ENCODE data around the gene TCEAL2. TPM values are rescaled to one million over a fixed set of nuclear protein-coding genes. Genes with fewer than 3 reads are reported as not detected.
"Not testable (repeated sequence)": the region's sequence is repeated elsewhere in the genome, so short reads cannot be mapped to it uniquely, and the experiment has no call there.

The TCEAL2 gene
- total RNA-seq, 1 experiment from 2014 or later, result 0.28 TPM

DNA sequence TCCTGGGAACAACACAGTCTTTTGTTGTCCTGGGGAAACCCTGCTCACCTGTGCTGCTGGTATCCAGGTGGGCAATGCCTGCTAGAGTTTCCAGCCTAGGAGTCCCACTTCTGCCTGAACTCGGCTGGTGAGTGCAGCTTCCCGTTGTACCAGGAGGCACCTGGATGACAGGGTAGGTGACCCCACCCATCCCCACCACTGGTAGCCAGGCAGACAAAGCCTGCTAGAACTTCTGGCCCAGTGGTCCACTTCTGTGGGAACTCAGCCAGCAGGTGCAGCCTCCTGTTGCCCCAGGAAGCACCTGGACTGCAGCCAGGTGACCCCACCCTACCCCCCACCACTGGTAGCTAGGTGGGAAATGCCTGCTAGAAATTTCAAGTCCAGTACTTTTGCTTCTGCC lies 9.7 kb upstream of the TCEAL2 start:
- H3K4me1 ChIP-seq (ENCODE audit: insufficient read depth, low read length, poor library complexity, severe bottlenecking), result no peaks in the 10 kb centered on the region
- ChIA-PET POLR2A (ENCODE audit: low non-redundant PET) (no interaction called here), CTCF (no interaction called here)
- no peak overlapping the region for H3K27ac ChIP-seq (ENCODE audit: low read depth, low read length, poor library complexity, severe bottlenecking)
- H3K4me3 ChIP-seq (ENCODE audit: low read depth, low read length, poor library complexity, severe bottlenecking), result no peak overlapping the region
- H3K36me3 ChIP-seq (ENCODE audit: insufficient read depth, low read length, poor library complexity, severe bottlenecking), result no peaks in the 10 kb centered on the region
- BruUV-seq (replicated peaks), result no TSS peak
- no peaks in the 10 kb centered on the region for H3K27me3 ChIP-seq (replicated peaks; ENCODE audit: insufficient read depth, low read depth, low read length, poor library complexity)
- no peak for DNase-seq (ENCODE audit: low spot score)
- intact Hi-C loops (cut with micrococcal nuclease; ENCODE audit: unreplicated experiment), result no loop called here
- H3K9me3 ChIP-seq (ENCODE audit: low read depth, low read length, poor library complexity, severe bottlenecking), result no peaks in the 10 kb centered on the region
- TF ChIP-seq, protein P1, sequence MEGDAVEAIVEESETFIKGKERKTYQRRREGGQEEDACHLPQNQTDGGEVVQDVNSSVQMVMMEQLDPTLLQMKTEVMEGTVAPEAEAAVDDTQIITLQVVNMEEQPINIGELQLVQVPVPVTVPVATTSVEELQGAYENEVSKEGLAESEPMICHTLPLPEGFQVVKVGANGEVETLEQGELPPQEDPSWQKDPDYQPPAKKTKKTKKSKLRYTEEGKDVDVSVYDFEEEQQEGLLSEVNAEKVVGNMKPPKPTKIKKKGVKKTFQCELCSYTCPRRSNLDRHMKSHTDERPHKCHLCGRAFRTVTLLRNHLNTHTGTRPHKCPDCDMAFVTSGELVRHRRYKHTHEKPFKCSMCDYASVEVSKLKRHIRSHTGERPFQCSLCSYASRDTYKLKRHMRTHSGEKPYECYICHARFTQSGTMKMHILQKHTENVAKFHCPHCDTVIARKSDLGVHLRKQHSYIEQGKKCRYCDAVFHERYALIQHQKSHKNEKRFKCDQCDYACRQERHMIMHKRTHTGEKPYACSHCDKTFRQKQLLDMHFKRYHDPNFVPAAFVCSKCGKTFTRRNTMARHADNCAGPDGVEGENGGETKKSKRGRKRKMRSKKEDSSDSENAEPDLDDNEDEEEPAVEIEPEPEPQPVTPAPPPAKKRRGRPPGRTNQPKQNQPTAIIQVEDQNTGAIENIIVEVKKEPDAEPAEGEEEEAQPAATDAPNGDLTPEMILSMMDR (conservative IDR thresholded peaks at IDR 0.05; ENCODE audit: low read depth, low read length), result no peak
- TF ChIP-seq EZH2 (IDR thresholded peaks at IDR 0.05; ENCODE audit: borderline replicate concordance, low read depth, low read length, poor library complexity, severe bottlenecking), result no peak

DNA sequence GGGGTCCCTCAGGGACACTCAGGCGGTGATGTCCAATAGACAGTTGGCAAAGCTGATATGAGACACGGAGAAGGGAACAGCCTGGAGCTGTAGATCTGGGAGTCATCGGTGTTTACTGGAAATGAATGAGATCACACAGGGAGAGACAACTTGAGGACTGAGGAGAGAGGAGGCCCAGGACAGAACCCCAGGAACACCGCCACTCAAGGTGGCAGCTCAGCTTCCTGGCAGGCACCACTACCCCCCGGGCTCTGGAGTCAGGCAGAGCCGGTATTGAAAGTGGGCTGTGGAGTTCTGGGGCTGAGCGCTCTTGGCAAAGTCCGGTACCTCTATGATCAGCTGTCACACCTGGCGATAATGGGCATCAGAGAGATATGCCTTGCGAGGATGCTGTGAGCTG lies 465 bp upstream of the TCEAL2 start:
- H3K9me3 ChIP-seq (ENCODE audit: low read depth, low read length, poor library complexity, severe bottlenecking); BruUV-seq (replicated peaks); H3K4me1 ChIP-seq (ENCODE audit: insufficient read depth, low read length, poor library complexity, severe bottlenecking); DNase-seq (ENCODE audit: low spot score); H3K36me3 ChIP-seq (ENCODE audit: insufficient read depth, low read length, poor library complexity, severe bottlenecking); H3K27ac ChIP-seq (ENCODE audit: low read depth, low read length, poor library complexity, severe bottlenecking); intact Hi-C loops (cut with micrococcal nuclease; ENCODE audit: unreplicated experiment); POLR2A ChIA-PET (ENCODE audit: low non-redundant PET); CTCF ChIA-PET: not testable (repeated sequence)
- Histone ChIP-seq H3K4me3 (ENCODE audit: low read depth, low read length, poor library complexity, severe bottlenecking) (peak overlapping the region; percentile 21), H3K27me3 (replicated peaks; ENCODE audit: insufficient read depth, low read depth, low read length, poor library complexity) (peaks cover 42% of the 10 kb centered on the region)

GRCh38 chrX:102126080-102126818 lies 770 bp downstream of the TCEAL2 start:
- H3K4me3 ChIP-seq (ENCODE audit: low read depth, low read length, poor library complexity, severe bottlenecking); BruUV-seq (replicated peaks); intact Hi-C loops (cut with micrococcal nuclease; ENCODE audit: unreplicated experiment); H3K4me1 ChIP-seq (ENCODE audit: insufficient read depth, low read length, poor library complexity, severe bottlenecking); DNase-seq (ENCODE audit: low spot score); H3K9me3 ChIP-seq (ENCODE audit: low read depth, low read length, poor library complexity, severe bottlenecking); POLR2A ChIA-PET (ENCODE audit: low non-redundant PET); CTCF ChIA-PET; H3K27ac ChIP-seq (ENCODE audit: low read depth, low read length, poor library complexity, severe bottlenecking); H3K36me3 ChIP-seq (ENCODE audit: insufficient read depth, low read length, poor library complexity, severe bottlenecking): not testable (repeated sequence)
- peaks cover 42% of the 10 kb centered on the region for H3K27me3 ChIP-seq (replicated peaks; ENCODE audit: insufficient read depth, low read depth, low read length, poor library complexity)

GRCh38 chrX:102126863-102127262 lies 1.4 kb downstream of the TCEAL2 start:
- POLR2A ChIA-PET (ENCODE audit: low non-redundant PET), result no interaction called here
- intact Hi-C loops (cut with micrococcal nuclease; ENCODE audit: unreplicated experiment), result no loop called here
- BruUV-seq (replicated peaks), result no TSS peak
- Histone ChIP-seq H3K4me3 (ENCODE audit: low read depth, low read length, poor library complexity, severe bottlenecking) (no peak overlapping the region), H3K27me3 (replicated peaks; ENCODE audit: insufficient read depth, low read depth, low read length, poor library complexity) (peaks cover 45% of the 10 kb centered on the region), H3K4me1 (ENCODE audit: insufficient read depth, low read length, poor library complexity, severe bottlenecking) (no peaks in the 10 kb centered on the region), H3K36me3 (ENCODE audit: insufficient read depth, low read length, poor library complexity, severe bottlenecking) (no peaks in the 10 kb centered on the region), H3K9me3 (ENCODE audit: low read depth, low read length, poor library complexity, severe bottlenecking) (no peaks in the 10 kb centered on the region), H3K27ac (ENCODE audit: low read depth, low read length, poor library complexity, severe bottlenecking) (no peak overlapping the region)
- no peak for TF ChIP-seq EZH2 (IDR thresholded peaks at IDR 0.05; ENCODE audit: borderline replicate concordance, low read depth, low read length, poor library complexity, severe bottlenecking)
- TF ChIP-seq, protein P1 (conservative IDR thresholded peaks at IDR 0.05; ENCODE audit: low read depth, low read length), result no peak
- CTCF ChIA-PET, result no interaction called here
- DNase-seq (ENCODE audit: low spot score), result no peak
